H1 (cell line): ENCODE data around the gene PLA2G4E. TPM values are rescaled to one million over a fixed set of nuclear protein-coding genes. Genes with fewer than 3 reads are reported as not detected.

Source experiments
- CTCF ChIA-PET: fragments of 300-600 bp; sonication (Branson Sonifier 250); formaldehyde crosslinking; loops from one replicate; lab custom pipeline; 2021; ENCODE audit not compliant: partially characterized antibody; lab: Charles Lee
- POLR2A ChIA-PET: fragments of 300-600 bp; sonication (Branson Sonifier 250); formaldehyde crosslinking; loops from one replicate; lab custom pipeline; 2021; ENCODE audit warnings: inconsistent platforms; ENCODE audit not compliant: partially characterized antibody; lab: Charles Lee
- DNase-seq, 2 experiments: peaks; one replicate each; pipeline versions ENCODE4 v3.0.0 to v3.0.0-alpha.2; 2010 to 2022; ENCODE audit warnings: low spot score in 2 of 2, low read depth in 1 of 2, mixed read lengths in 1 of 2
- FAIRE-seq: peaks from 2 replicates; lab custom pipeline; 2011; peaks lifted over from hg19 to GRCh38; lab: Jason Lieb, UNC
- H2AFZ ChIP-seq: 2 replicates; pipeline ENCODE4 v1.8.1; 2012; ENCODE audit warnings: low read length, inconsistent platforms
- H2AK5ac ChIP-seq: 2 replicates; pipeline ENCODE4 v1.6.1; 2013; ENCODE audit warnings: low read depth, low read length
- H2BK120ac ChIP-seq: replicated peaks from 2 replicates; pipeline ENCODE3; 2013; ENCODE audit warnings: low read depth, low read length, inconsistent platforms
- H2BK12ac ChIP-seq: 2 replicates; pipeline ENCODE4 v1.6.1; 2013; ENCODE audit warnings: low read depth, low read length
- H2BK15ac ChIP-seq: 2 replicates; pipeline ENCODE4 v1.6.1; 2013; ENCODE audit warnings: low read length
- H2BK20ac ChIP-seq: 2 replicates; pipeline ENCODE4 v1.6.1; 2013; ENCODE audit warnings: low read length
- H2BK5ac ChIP-seq: 2 replicates; pipeline ENCODE4 v1.6.1; 2013; ENCODE audit warnings: low read depth, low read length
- H3K14ac ChIP-seq: 2 replicates; pipeline ENCODE4 v1.6.1; 2013; ENCODE audit warnings: inconsistent platforms; ENCODE audit not compliant: insufficient read length
- H3K18ac ChIP-seq: 2 replicates; pipeline ENCODE4 v1.6.1; 2013; ENCODE audit warnings: low read length; ENCODE audit errors: extremely low read depth
- H3K23ac ChIP-seq: 2 replicates; pipeline ENCODE4 v1.6.1; 2013; ENCODE audit warnings: inconsistent platforms; ENCODE audit not compliant: insufficient read length
- H3K23me2 ChIP-seq: 2 replicates; pipeline ENCODE4 v1.6.1; 2013; ENCODE audit warnings: low read depth, low read length
- H3K27ac ChIP-seq: 2 replicates; pipeline ENCODE4 v1.6.1; 2011; ENCODE audit warnings: low read depth, low read length, inconsistent platforms
- H3K27me3 ChIP-seq, 4 experiments: replicated peaks in 1 of 4; 1 replicate in 1 of 4; 2 replicates in 3 of 4; pipeline versions ENCODE4 v1.6.1 to v1.8.1; 2011 to 2013; ENCODE audit warnings: low read length in 3 of 4, mild to moderate bottlenecking in 3 of 4, inconsistent platforms in 2 of 4, mixed read lengths in 2 of 4, moderate library complexity in 1 of 4; ENCODE audit not compliant: control insufficient read depth in 3 of 4, insufficient read depth in 3 of 4; ENCODE audit errors: extremely low read depth in 1 of 4
- H3K36me3 ChIP-seq, 4 experiments: 2 replicates each; pipeline versions ENCODE4 v1.6.1 to v1.8.1; 2011 to 2013; ENCODE audit warnings: mild to moderate bottlenecking in 4 of 4, low read length in 3 of 4, moderate library complexity in 2 of 4, control low read depth in 1 of 4, inconsistent platforms in 1 of 4; ENCODE audit not compliant: insufficient read depth in 4 of 4, control insufficient read depth in 2 of 4
- H3K4ac ChIP-seq: replicated peaks from 2 replicates; pipeline ENCODE3; 2013; ENCODE audit warnings: low read length, low read depth, mixed read lengths, inconsistent platforms; ENCODE audit not compliant: insufficient read length
- H3K4me1 ChIP-seq, 4 experiments: replicated peaks in 1 of 4; 1 replicate in 1 of 4; 2 replicates in 3 of 4; pipeline versions ENCODE4 v1.6.1 to v1.8.1; 2011 to 2013; ENCODE audit warnings: low read length in 3 of 4, inconsistent platforms in 2 of 4, mixed read lengths in 1 of 4; ENCODE audit not compliant: insufficient read depth in 4 of 4, control insufficient read depth in 3 of 4
- H3K4me2 ChIP-seq, 2 experiments: 2 replicates each; pipeline versions ENCODE4 v1.6.1 to v1.8.1; 2011 to 2013; ENCODE audit warnings: low read depth in 2 of 2, low read length in 2 of 2, control low read depth in 1 of 2, inconsistent platforms in 1 of 2, mild to moderate bottlenecking in 1 of 2; ENCODE audit not compliant: insufficient read depth in 1 of 2
- H3K4me3 ChIP-seq, 4 experiments: fragments of 200-600, 300-600 bp in 1 of 4; sonication (generic), shearing (Covaris generic), sonication (Bioruptor Twin) in 1 of 4; 2 replicates each; pipeline versions ENCODE4 v1.5.1 to v1.8.1; 2011 to 2016; ENCODE audit warnings: low read length in 4 of 4, low read depth in 3 of 4, control low read depth in 2 of 4, inconsistent platforms in 2 of 4, mild to moderate bottlenecking in 2 of 4, mixed read lengths in 1 of 4, moderate library complexity in 1 of 4; ENCODE audit not compliant: insufficient read depth in 2 of 4; ENCODE audit errors: extremely low read depth in 1 of 4
- H3K56ac ChIP-seq: replicated peaks from 2 replicates; pipeline ENCODE3; 2013; ENCODE audit warnings: low read depth, mild to moderate bottlenecking, mixed read lengths, low read length, inconsistent platforms; ENCODE audit not compliant: insufficient read length
- H3K79me1 ChIP-seq: 2 replicates; pipeline ENCODE4 v1.6.1; 2013; ENCODE audit warnings: low read depth, low read length, control low read depth
- H3K79me2 ChIP-seq, 2 experiments: 2 replicates each; pipeline versions ENCODE4 v1.6.1 to v1.8.1; 2012 to 2013; ENCODE audit warnings: low read length in 2 of 2, mild to moderate bottlenecking in 2 of 2, inconsistent platforms in 1 of 2; ENCODE audit not compliant: insufficient read depth in 2 of 2, control insufficient read depth in 1 of 2
- H3K9ac ChIP-seq, 4 experiments: replicated peaks in 1 of 4; 1 replicate in 1 of 4; 2 replicates in 3 of 4; pipeline versions ENCODE4 v1.6.1 to v1.8.1; 2011 to 2013; ENCODE audit warnings: low read depth in 3 of 4, low read length in 3 of 4, control low read depth in 2 of 4, mild to moderate bottlenecking in 2 of 4, moderate library complexity in 2 of 4, inconsistent platforms in 1 of 4; ENCODE audit errors: extremely low read depth in 1 of 4
- H3K9me3 ChIP-seq, 2 experiments: 2 replicates each; pipeline versions ENCODE4 v1.6.1 to v1.8.1; 2012 to 2013; ENCODE audit warnings: mild to moderate bottlenecking in 2 of 2, moderate library complexity in 2 of 2, control low read depth in 1 of 2, inconsistent platforms in 1 of 2, low read depth in 1 of 2, low read length in 1 of 2, mixed read lengths in 1 of 2; ENCODE audit not compliant: insufficient read depth in 2 of 2
- H4K20me1 ChIP-seq, 2 experiments: replicated peaks in 1 of 2; 2 replicates each; pipeline versions ENCODE3 to v1.8.1; 2011 to 2013; ENCODE audit warnings: inconsistent platforms in 2 of 2, low read length in 2 of 2, mild to moderate bottlenecking in 1 of 2; ENCODE audit not compliant: insufficient read depth in 2 of 2, control insufficient read depth in 1 of 2
- H4K5ac ChIP-seq: 2 replicates; pipeline ENCODE4 v1.6.1; 2013; ENCODE audit warnings: low read length, low read depth, mixed read lengths, inconsistent platforms; ENCODE audit not compliant: insufficient read length
- H4K8ac ChIP-seq: 2 replicates; pipeline ENCODE4 v1.8.0; 2013; ENCODE audit warnings: mild to moderate bottlenecking, moderate library complexity, low read length, inconsistent platforms; ENCODE audit not compliant: insufficient read depth; ENCODE audit errors: extremely low read depth
- H4K91ac ChIP-seq: replicated peaks from 2 replicates; pipeline ENCODE3; 2013; ENCODE audit warnings: low read length, mixed read lengths, inconsistent platforms; ENCODE audit not compliant: insufficient read length
- CBX8 ChIP-seq: fragments of 300-800, 300-1000 bp; sonication (generic); IDR thresholded peaks from 2 replicates; pipeline ENCODE4 v1.7.1; 2016; ENCODE audit warnings: low read depth, low read length, borderline replicate concordance
- EZH2 ChIP-seq: fragments of 200-600 bp; sonication (generic); IDR thresholded peaks from 2 replicates; pipeline ENCODE4 v1.7.1; 2012; ENCODE audit warnings: low read depth, mild to moderate bottlenecking, moderate library complexity, low read length, inconsistent platforms; ENCODE audit not compliant: severe bottlenecking
- GTF2F1 ChIP-seq: IDR thresholded peaks from 2 replicates; pipeline ENCODE4 v1.6.1; 2012; ENCODE audit warnings: low read depth, low read length, improper control_type of control experiment, borderline replicate concordance
- HDAC2 ChIP-seq, 2 experiments: fragments of 300-600 bp in 1 of 2; sonication (generic) in 1 of 2; IDR thresholded peaks; 2 replicates each; pipeline ENCODE4 v1.6.1; 2011 to 2012; ENCODE audit warnings: low read depth in 2 of 2, low read length in 2 of 2, mild to moderate bottlenecking in 2 of 2, moderate library complexity in 2 of 2, borderline replicate concordance in 1 of 2, inconsistent platforms in 1 of 2
- KDM1A ChIP-seq: fragments of 200-600, 300-600 bp; sonication (generic); IDR thresholded peaks from 2 replicates; pipeline ENCODE4 v1.7.1; 2016; ENCODE audit warnings: mild to moderate bottlenecking, low read length, borderline replicate concordance
- MAX ChIP-seq: IDR thresholded peaks from 2 replicates; pipeline ENCODE4 v1.6.1; 2012; ENCODE audit warnings: inconsistent platforms
- NRF1 ChIP-seq: IDR thresholded peaks from 2 replicates; pipeline ENCODE4 v1.6.1; 2011; ENCODE audit warnings: mild to moderate bottlenecking, low read depth, low read length, improper control_type of control experiment
- SAP30 ChIP-seq: fragments of 300-600 bp; sonication (generic); IDR thresholded peaks from 2 replicates; pipeline ENCODE4 v1.7.1; 2012; ENCODE audit warnings: low read length, moderate library complexity, mild to moderate bottlenecking, inconsistent platforms; ENCODE audit not compliant: insufficient read depth, insufficient replicate concordance
- SIN3A ChIP-seq, 2 experiments: IDR thresholded peaks in 1 of 2; conservative IDR thresholded peaks in 1 of 2; 2 replicates each; pipeline ENCODE4 v1.6.1; 2011 to 2012; ENCODE audit warnings: low read length in 2 of 2, improper control_type of control experiment in 1 of 2, low read depth in 1 of 2, mild to moderate bottlenecking in 1 of 2
- SIX5 ChIP-seq: IDR thresholded peaks from 2 replicates; pipeline ENCODE4 v1.6.1; 2011; ENCODE audit warnings: mild to moderate bottlenecking, low read depth, low read length
- SP4 ChIP-seq: IDR thresholded peaks from 2 replicates; pipeline ENCODE4 v1.6.1; 2012; ENCODE audit warnings: low read length, inconsistent platforms
- YY1 ChIP-seq: IDR thresholded peaks from 2 replicates; pipeline ENCODE4 v1.6.1; 2011; ENCODE audit warnings: low read depth, mild to moderate bottlenecking, low read length
- WGBS, 2 experiments: shearing (Covaris generic) in 1 of 2; methylation state at CpG; one replicate each; pipeline versions ENCODE4 v1.1.6 to v1.1.7; 2013 to 2015; ENCODE audit warnings: low lambda C conversion rate in 2 of 2, mixed read lengths in 2 of 2, inconsistent platforms in 1 of 2, low coverage in 1 of 2, missing lambda C conversion rate in 1 of 2; ENCODE audit not compliant: insufficient replicate concordance in 2 of 2, insufficient coverage in 1 of 2, insufficient read length in 1 of 2; ENCODE audit errors: extremely low coverage in 1 of 2, missing lambda C conversion rate in 1 of 2; 5-methylcytosine and 5-hydroxymethylcytosine counted together
- polyA plus RNA-seq, 7 experiments: library from polyadenylated mRNA; depleted of rRNA in 3 of 7; stranded (reverse) in 5 of 7; unstranded in 2 of 7; fragments of >200 nt in 5 of 7; fragments of 200-250 nt in 2 of 7; gene quantifications; 1 replicate in 5 of 7; 2 replicates in 1 of 7; 4 replicates in 1 of 7; pipeline versions ENCODE4 v1.2.1 to v1.2.3, GENCODE V29; 2011 to 2013; ENCODE audit warnings: missing spikeins in 2 of 7, mixed read lengths in 2 of 7
- total RNA-seq: library from RNA; stranded (reverse); fragmentation: NEBNext Ultra II Directional; extraction: Animal tissue kit (Norgen Biotek cat#: 25700); gene quantifications from 2 replicates; pipeline ENCODE4 v1.2.1, GENCODE V29; 2021
- TF ChIP-seq, protein P1 (sequence below): IDR thresholded peaks from 2 replicates; pipeline ENCODE4 v1.6.1; 2012; ENCODE audit warnings: inconsistent platforms

The PLA2G4E gene
- total and polyA plus RNA-seq, 2 of the 8 experiments (the other 6 are each of a cell fraction or from before 2014, with no cell fraction given), result 0.03 TPM; not detected in 1

- Histone ChIP-seq H4K91ac (no peak overlapping the region), H2BK15ac (no peak overlapping the region), H4K5ac (no peak overlapping the region), H3K79me2 (peaks cover 17 to 70% of the 10 kb centered on the region in 2 experiments), H3K9me3 (no peaks in the 10 kb centered on the region), H3K14ac (no peak overlapping the region), H3K79me1 (peaks cover 30% of the 10 kb centered on the region), H3K23me2 (peaks cover 5% of the 10 kb centered on the region; the same call in 1 of the 2 replicates), H3K23ac (no peak overlapping the region), H2AFZ (no peak overlapping the region), H4K20me1 (peaks cover 14 to 22% of the 10 kb centered on the region in 2 experiments), H3K36me3 (no peaks in the 10 kb centered on the region; a peak in 1 of 8 replicates), H4K8ac (no peak overlapping the region), H3K4me1 (peaks cover 4 to 10% (median 6%) of the 10 kb centered on the region in 4 experiments; a peak in 6 of 7 replicates), H2AK5ac (no peak overlapping the region), H2BK12ac (no peak overlapping the region), H3K4ac (no peak overlapping the region), H3K27me3 (no peaks in the 10 kb centered on the region), H3K4me3 (no peak overlapping the region), H2BK120ac (no peak overlapping the region), H3K56ac (no peak overlapping the region), H3K4me2 (no peak overlapping the region), H3K27ac (no peak overlapping the region), H2BK5ac (no peak overlapping the region), H3K18ac (no peak overlapping the region), H2BK20ac (no peak overlapping the region), H3K9ac (no peak overlapping the region)
- WGBS, 2 experiments, result 93% methylated on average over 4 of the region's 4 CpGs; no CpG with 5 or more reads in 1 of the 2 experiments
- TF ChIP-seq, protein P1, sequence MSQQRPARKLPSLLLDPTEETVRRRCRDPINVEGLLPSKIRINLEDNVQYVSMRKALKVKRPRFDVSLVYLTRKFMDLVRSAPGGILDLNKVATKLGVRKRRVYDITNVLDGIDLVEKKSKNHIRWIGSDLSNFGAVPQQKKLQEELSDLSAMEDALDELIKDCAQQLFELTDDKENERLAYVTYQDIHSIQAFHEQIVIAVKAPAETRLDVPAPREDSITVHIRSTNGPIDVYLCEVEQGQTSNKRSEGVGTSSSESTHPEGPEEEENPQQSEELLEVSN, result no peak
- TF ChIP-seq KDM1A (no peak), MAX (no peak), YY1 (no peak), SIX5 (no peak), SAP30 (no peak), EZH2 (no peak), CBX8 (no peak), NRF1 (no peak), HDAC2 (IDR thresholded peaks at IDR 0.05; ENCODE audit: borderline replicate concordance in 1 of 2, low read depth in 2 of 2, low read length in 2 of 2) (no peak), SP4 (no peak), GTF2F1 (no peak), SIN3A (conservative IDR thresholded peaks at IDR 0.05 in 1 of 2, IDR thresholded peaks at IDR 0.05 in 1 of 2; ENCODE audit: low read depth in 1 of 2, low read length in 2 of 2) (no peak)
- POLR2A ChIA-PET, result no interaction called here
- DNase-seq, result no peak
- no peak for FAIRE-seq
- CTCF ChIA-PET, result no interaction called here
These were observed 52.1 kb downstream of the PLA2G4E start for GRCh38 chr15:41968701-41969100.
